Duodenal mucosa (tissue), 2 donors: ENCODE measurements around the gene ZNF726.
"Not testable (repeated sequence)": the region's sequence is repeated elsewhere in the genome, so short reads cannot be mapped to it uniquely, and the experiment has no call there.

ENCODE experiments used
- H3K27ac ChIP-seq: one replicate; pipeline ENCODE4 v1.7.0; 2013; ENCODE audit warnings: low read depth, low read length
- H3K27me3 ChIP-seq, 2 donors: one replicate each; pipeline ENCODE4 v1.7.0; 2013; ENCODE audit warnings: low read length in 2 of 2, control low read depth in 1 of 2; ENCODE audit not compliant: insufficient read depth in 2 of 2, control insufficient read depth in 1 of 2
- H3K36me3 ChIP-seq, 2 donors: one replicate each; pipeline ENCODE4 v1.7.0; 2013; ENCODE audit warnings: low read length in 2 of 2, control low read depth in 1 of 2; ENCODE audit not compliant: insufficient read depth in 2 of 2, control insufficient read depth in 1 of 2
- H3K4me1 ChIP-seq, 2 donors: one replicate each; pipeline ENCODE4 v1.7.0; 2013; ENCODE audit warnings: low read length in 2 of 2, control low read depth in 1 of 2; ENCODE audit not compliant: insufficient read depth in 2 of 2, control insufficient read depth in 1 of 2
- H3K4me3 ChIP-seq, 2 donors: one replicate each; pipeline ENCODE4 v1.7.0; 2013; ENCODE audit warnings: low read length in 2 of 2, low read depth in 1 of 2
- H3K9ac ChIP-seq, 2 donors: one replicate each; pipeline ENCODE4 v1.7.0; 2013; ENCODE audit warnings: low read length in 2 of 2, low read depth in 1 of 2
- H3K9me3 ChIP-seq, 2 donors: one replicate each; pipeline ENCODE4 v1.7.0; 2013; ENCODE audit warnings: low read length in 2 of 2, control low read depth in 1 of 2; ENCODE audit not compliant: control insufficient read depth in 1 of 2

ZNF726 gene

DNA sequence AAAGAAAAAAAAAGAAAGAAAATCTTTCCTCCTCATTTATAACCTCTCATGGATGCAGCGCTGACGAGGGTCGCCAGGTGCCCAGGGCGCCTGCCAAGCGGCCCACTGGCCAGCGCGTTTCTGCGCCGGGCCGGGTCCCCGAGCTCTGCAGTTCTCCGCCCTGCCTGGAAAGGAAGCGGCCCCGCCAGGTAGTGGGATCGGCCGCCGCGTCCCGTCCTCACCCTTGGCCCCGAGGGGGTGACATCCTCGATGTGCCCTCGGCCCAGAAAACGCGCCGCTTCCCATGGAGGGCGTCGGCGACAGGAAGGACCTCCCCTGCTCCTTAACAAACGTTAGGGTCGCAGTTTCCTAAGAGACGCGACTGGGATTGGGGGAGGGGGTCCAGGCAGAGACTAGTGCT is 56.9 kb downstream of the ZNF726 start:
- no peaks in the 10 kb centered on the region for H3K4me1 ChIP-seq
- no peak overlapping the region for H3K27ac ChIP-seq
- H3K27me3 ChIP-seq: no peaks in the 10 kb centered on the region
- no peak overlapping the region for H3K9ac ChIP-seq
- peaks cover 0 to 9% of the 10 kb centered on the region in 2 donors for H3K9me3 ChIP-seq
- H3K4me3 ChIP-seq: no peak overlapping the region
- no peaks in the 10 kb centered on the region for H3K36me3 ChIP-seq

DNA sequence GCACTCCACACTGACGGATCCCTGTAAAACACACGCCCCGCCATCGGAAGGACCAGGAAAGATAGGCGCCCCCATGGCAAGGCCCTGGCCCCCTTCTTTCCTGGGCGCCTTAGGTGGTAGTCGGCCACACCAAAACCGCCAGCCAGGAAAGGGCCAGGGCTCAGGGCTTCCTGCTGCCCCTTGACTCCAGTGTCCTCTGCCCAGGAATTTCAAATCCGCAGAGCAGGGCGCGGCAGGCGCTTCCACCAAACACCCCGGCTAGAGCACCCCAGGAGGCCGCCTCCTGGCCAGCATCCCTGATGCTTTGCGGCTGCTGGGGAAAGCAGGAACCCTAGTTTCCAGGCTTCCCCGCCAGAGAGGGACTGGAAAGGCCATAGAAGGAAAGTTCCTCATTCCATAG is 57.5 kb downstream of the ZNF726 start:
- H3K9me3 ChIP-seq: peaks cover 0 to 5% of the 10 kb centered on the region in 2 donors
- H3K9ac ChIP-seq: no peak overlapping the region
- no peaks in the 10 kb centered on the region for H3K36me3 ChIP-seq
- no peak overlapping the region for H3K27ac ChIP-seq
- H3K4me1 ChIP-seq: no peaks in the 10 kb centered on the region
- H3K4me3 ChIP-seq: no peak overlapping the region
- no peaks in the 10 kb centered on the region for H3K27me3 ChIP-seq

DNA sequence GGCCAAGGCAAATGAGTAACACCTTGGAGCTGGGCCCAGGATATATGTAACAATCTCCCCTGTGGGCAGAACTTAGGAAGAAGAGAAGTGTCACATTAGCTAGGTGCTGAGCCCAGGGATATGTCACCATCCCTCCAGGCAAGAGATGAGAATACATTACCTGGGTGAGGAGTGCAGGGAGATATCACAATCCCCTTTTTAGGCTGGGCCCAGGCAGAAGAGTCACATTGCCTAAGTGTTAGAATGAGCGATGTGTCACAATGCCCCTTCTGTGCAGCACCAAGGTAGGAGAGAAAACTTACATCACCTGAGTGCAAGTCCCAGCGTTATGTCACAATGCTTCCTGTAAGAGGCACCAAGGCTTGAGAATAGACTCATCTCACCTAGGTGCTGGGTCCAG is 60.3 kb downstream of the ZNF726 start:
- peaks cover 0 to 12% of the 10 kb centered on the region in 2 donors for H3K9me3 ChIP-seq
- H3K4me1 ChIP-seq: no peaks in the 10 kb centered on the region
- H3K9ac ChIP-seq: no peak overlapping the region
- H3K4me3 ChIP-seq: no peak overlapping the region
- no peak overlapping the region for H3K27ac ChIP-seq
- H3K27me3 ChIP-seq: no peaks in the 10 kb centered on the region
- H3K36me3 ChIP-seq: no peaks in the 10 kb centered on the region

DNA sequence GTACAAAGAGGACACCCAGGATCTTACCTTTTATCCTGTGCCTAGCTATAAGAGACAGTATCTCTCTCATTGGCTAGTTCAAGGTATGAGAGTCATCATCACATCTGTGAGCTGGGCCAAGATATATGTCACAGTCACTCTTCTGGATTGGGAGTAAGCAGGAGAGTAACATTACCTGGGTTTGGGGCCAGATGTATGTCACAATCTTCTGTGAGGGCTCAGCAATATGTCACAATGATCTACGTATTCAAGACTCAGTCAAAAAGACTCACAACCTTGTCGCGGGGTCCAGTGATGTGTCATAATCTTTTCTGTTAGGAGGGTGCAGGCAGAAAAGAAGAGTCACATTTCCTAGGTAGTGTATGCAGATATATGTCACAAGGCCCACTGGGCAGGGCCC is 61.9 kb downstream of the ZNF726 start:
- not testable (repeated sequence) for H3K4me3 ChIP-seq, H3K27ac ChIP-seq, H3K9ac ChIP-seq, H3K36me3 ChIP-seq, H3K27me3 ChIP-seq, H3K4me1 ChIP-seq
- peaks cover 0 to 13% of the 10 kb centered on the region in 2 donors for H3K9me3 ChIP-seq

DNA sequence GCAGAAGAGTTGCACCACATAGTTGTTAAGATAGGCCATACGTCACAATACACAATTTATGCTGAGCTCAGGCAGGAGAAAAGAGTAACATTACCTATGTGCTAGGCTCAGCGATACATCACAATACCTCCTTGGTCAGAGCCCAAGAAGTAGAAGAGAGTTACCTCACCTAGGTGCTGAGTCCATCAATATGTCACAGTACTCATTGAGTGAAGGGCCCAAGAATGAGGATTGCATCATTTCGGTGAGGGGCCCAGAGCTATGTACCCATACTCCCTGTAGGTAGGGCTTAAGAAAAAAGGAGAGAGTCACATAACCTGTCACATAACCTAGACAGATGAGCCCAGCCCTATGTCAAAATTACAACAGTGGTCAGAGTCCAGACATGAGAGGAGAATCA is 62.6 kb downstream of the ZNF726 start:
- H3K4me3 ChIP-seq, H3K27ac ChIP-seq, H3K27me3 ChIP-seq, H3K4me1 ChIP-seq, H3K9ac ChIP-seq, H3K36me3 ChIP-seq: not testable (repeated sequence)
- H3K9me3 ChIP-seq: peaks cover 1 to 11% of the 10 kb centered on the region in 2 donors

DNA sequence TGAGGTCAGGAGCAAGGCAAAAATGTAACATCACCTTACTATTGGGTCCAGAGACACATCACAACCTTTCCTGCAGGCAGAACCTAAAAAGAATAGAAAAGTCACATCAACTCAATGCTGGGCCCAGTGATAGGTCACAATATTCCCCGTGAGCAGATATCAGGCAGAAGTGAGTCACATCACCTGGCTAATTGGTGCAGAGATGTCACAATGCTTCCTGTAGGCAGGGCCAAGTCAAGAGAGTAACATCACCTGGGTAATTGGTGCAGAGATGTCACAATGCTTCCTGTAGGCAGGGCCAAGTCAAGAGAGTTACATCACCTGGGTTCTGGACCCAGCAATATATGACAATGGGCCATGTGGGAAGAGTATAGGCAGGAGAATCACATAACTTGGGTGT is 63.4 kb downstream of the ZNF726 start:
- Histone ChIP-seq H3K27me3 (no peaks in the 10 kb centered on the region), H3K9me3 (peaks cover 5 to 11% of the 10 kb centered on the region in 2 donors), H3K27ac (no peak overlapping the region), H3K4me1 (no peaks in the 10 kb centered on the region), H3K36me3 (no peaks in the 10 kb centered on the region), H3K4me3 (no peak overlapping the region), H3K9ac (no peak overlapping the region)

DNA sequence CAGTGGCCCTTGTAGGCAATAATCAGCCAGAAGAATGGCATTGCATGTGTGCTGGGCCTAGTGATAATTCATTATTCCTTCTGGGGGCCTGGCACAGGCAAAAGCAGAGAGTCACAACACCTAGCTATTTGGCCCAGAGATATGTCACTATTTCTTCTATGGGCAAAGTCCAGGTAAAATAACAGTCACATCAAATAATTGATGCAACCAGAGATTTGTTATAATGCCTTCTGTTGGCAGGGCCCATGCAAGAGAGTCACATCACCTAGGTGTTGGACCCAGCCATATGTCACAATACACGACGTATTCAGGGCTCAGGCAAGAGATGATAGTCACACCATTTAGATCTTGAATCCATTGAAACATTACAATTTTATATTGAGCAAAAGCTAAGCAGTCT is 66.1 kb downstream of the ZNF726 start:
- no peak overlapping the region for H3K9ac ChIP-seq
- no peak overlapping the region for H3K27ac ChIP-seq
- H3K4me1 ChIP-seq: no peaks in the 10 kb centered on the region
- H3K27me3 ChIP-seq: no peaks in the 10 kb centered on the region
- H3K9me3 ChIP-seq: peaks cover 12 to 15% of the 10 kb centered on the region in 2 donors
- no peak overlapping the region for H3K4me3 ChIP-seq
- H3K36me3 ChIP-seq: no peaks in the 10 kb centered on the region

DNA sequence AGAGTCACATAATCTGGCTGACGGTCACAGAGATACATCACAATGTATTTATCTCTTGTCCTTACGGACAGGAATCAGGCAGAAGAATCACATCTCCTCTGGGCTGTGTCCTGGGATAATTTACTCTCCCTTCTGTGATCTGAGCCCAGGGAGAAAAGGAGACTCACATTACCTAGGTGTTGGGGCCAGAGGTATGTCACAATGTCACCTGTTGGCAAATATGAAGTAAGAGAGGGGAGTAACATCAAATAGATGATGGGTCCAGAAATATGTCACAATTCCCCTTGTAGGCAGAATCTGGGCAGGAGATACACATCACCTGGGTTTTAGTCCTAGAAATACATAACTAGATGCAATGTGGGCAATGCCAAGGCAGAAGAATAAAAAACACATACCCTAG is 67.2 kb downstream of the ZNF726 start:
- Histone ChIP-seq H3K36me3 (no peaks in the 10 kb centered on the region), H3K9me3 (peaks cover 12 to 15% of the 10 kb centered on the region in 2 donors), H3K9ac (no peak overlapping the region), H3K27ac (no peak overlapping the region), H3K4me1 (no peaks in the 10 kb centered on the region), H3K4me3 (no peak overlapping the region), H3K27me3 (no peaks in the 10 kb centered on the region)

DNA sequence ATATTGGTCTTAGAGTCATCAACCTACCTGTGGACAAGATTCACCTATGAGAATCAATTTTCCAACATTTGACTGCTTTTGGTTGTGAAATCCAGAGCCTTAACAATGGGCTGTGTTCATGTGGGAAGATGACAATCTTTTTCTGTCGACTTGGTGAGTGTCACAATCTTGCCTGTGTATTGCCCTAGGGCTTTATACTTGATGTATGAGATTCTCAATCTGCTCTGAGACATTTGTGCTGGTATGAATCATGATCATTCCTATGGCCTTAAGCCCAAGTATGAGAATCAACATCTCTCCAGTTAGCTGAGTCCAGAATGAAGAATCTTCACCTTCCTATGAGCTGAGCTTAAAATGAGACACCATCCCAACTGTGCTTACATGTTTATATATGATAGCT is 68.7 kb downstream of the ZNF726 start:
- Histone ChIP-seq H3K9ac (no peak overlapping the region), H3K4me1 (no peaks in the 10 kb centered on the region), H3K36me3 (no peaks in the 10 kb centered on the region), H3K27me3 (no peaks in the 10 kb centered on the region), H3K4me3 (no peak overlapping the region), H3K9me3 (peaks cover 12 to 13% of the 10 kb centered on the region in 2 donors), H3K27ac (no peak overlapping the region)
